A549 (cell line): Measurements from ENCODE around the gene SBNO2. TPM values are rescaled to one million over a fixed set of nuclear protein-coding genes. Genes with fewer than 3 reads are reported as not detected.

Experiments
- ATAC-seq, 2 experiments: fragments of 200-7000 bp in 1 of 2; fragments of >200 bp in 1 of 2; cut with Nextera tagmentation in 1 of 2; cut with Tn5 transposase in 1 of 2; 3 replicates each; pipeline versions ENCODE4 v1.8.0 to v1.9.1; 2018 to 2020; ENCODE audit warnings: mild to moderate bottlenecking in 1 of 2, moderate library complexity in 1 of 2
- CTCF ChIA-PET: fragments of 300-600 bp; sonication (Branson Sonifier 250); formaldehyde crosslinking; extraction: SDS; loops from one replicate; lab custom pipeline; 2021; ENCODE audit warnings: antibody characterized with exemption, inconsistent platforms; lab: Yijun Ruan, JAX
- POLR2A ChIA-PET: fragments of 350-600 bp; formaldehyde crosslinking; extraction: SDS; loops from one replicate; lab custom pipeline; 2021; ENCODE audit warnings: antibody characterized with exemption, inconsistent platforms; lab: Yijun Ruan, JAX
- DNase-seq, 2 experiments: peaks; one replicate each; pipeline versions ENCODE4 v3.0.0 to v3.0.0-alpha.2; 2011 to 2016; ENCODE audit warnings: low read depth in 1 of 2, low spot score in 1 of 2
- FAIRE-seq: peaks from 2 replicates; lab custom pipeline; 2011; peaks lifted over from hg19 to GRCh38; lab: Jason Lieb, UNC
- H3K27ac ChIP-seq, 2 experiments: fragments of >200 bp; sonication (Bioruptor Twin); formaldehyde crosslinking; 3 replicates each; pipeline ENCODE4 v1.5.1; 2016 to 2017
- H3K4me1 ChIP-seq: fragments of >200 bp; sonication (Bioruptor Twin); formaldehyde crosslinking; 3 replicates; pipeline ENCODE4 v1.6.1; 2016
- H3K4me2 ChIP-seq: fragments of >200 bp; sonication (Bioruptor Twin); formaldehyde crosslinking; 3 replicates; pipeline ENCODE4 v1.6.1; 2016
- H3K4me3 ChIP-seq: fragments of >200 bp; sonication (Bioruptor Twin); formaldehyde crosslinking; 3 replicates; pipeline ENCODE4 v1.5.1; 2016
- H3K9me3 ChIP-seq: fragments of >200 bp; sonication (Bioruptor Twin); formaldehyde crosslinking; 3 replicates; pipeline ENCODE4 v1.6.1; 2016
- BHLHE40 ChIP-seq: IDR thresholded peaks from 2 replicates; pipeline ENCODE4 v1.6.1; 2012; ENCODE audit warnings: low read depth, low read length, inconsistent platforms
- CBX2 ChIP-seq: fragments of 200-600 bp; sonication (generic); IDR thresholded peaks from 2 replicates; pipeline ENCODE4 v1.6.1; 2016; ENCODE audit warnings: low read depth, mild to moderate bottlenecking, borderline replicate concordance
- CHD2 ChIP-seq: fragments of 150-350 bp; IDR thresholded peaks from 2 replicates; pipeline ENCODE4 v1.6.1; 2014; ENCODE audit warnings: low read length; ENCODE audit not compliant: partially characterized antibody
- EHF ChIP-seq: fragments of 250-450 bp; sonication (Bioruptor Pico); IDR thresholded peaks from 2 replicates; pipeline ENCODE4 v1.5.0; 2020; ENCODE audit warnings: mild to moderate bottlenecking
- EP300 ChIP-seq, 2 experiments: fragments of >200 bp; sonication (Bioruptor Twin); formaldehyde crosslinking; IDR thresholded peaks; 2 replicates in 1 of 2; 3 replicates in 1 of 2; pipeline ENCODE4 v1.6.1; 2016 to 2017
- FOSL2 ChIP-seq, 2 experiments: fragments of 450-650 bp in 1 of 2; fragments of >200 bp in 1 of 2; sonication (Bioruptor Twin) in 1 of 2; formaldehyde crosslinking; IDR thresholded peaks; 2 replicates each; pipeline versions ENCODE4 v1.5.0 to v1.6.1; 2016 to 2020; ENCODE audit warnings: mild to moderate bottlenecking in 1 of 2, moderate library complexity in 1 of 2
- HDAC2 ChIP-seq: fragments of 200-600 bp; sonication (generic); IDR thresholded peaks from 2 replicates; pipeline ENCODE4 v1.6.1; 2016
- JUN ChIP-seq, 2 experiments: fragments of >200 bp; sonication (Bioruptor Twin); formaldehyde crosslinking; IDR thresholded peaks; 2 replicates in 1 of 2; 3 replicates in 1 of 2; pipeline ENCODE4 v1.6.1; 2016 to 2017
- NR3C1 ChIP-seq: fragments of >200 bp; sonication (Bioruptor Twin); formaldehyde crosslinking; IDR thresholded peaks from 3 replicates; pipeline ENCODE4 v1.6.1; 2017
- PHF8 ChIP-seq: fragments of 200-600 bp; sonication (generic); IDR thresholded peaks from 2 replicates; pipeline ENCODE4 v1.6.1; 2016; ENCODE audit warnings: low read depth, mild to moderate bottlenecking, antibody characterized with exemption, moderate library complexity, borderline replicate concordance
- POLR2A ChIP-seq: IDR thresholded peaks from 2 replicates; pipeline ENCODE4 v1.6.1; 2012; ENCODE audit warnings: mild to moderate bottlenecking, low read length
- RAD21 ChIP-seq, 2 experiments: fragments of >200 bp in 1 of 2; sonication (Bioruptor Twin) in 1 of 2; formaldehyde crosslinking in 1 of 2; IDR thresholded peaks in 1 of 2; conservative IDR thresholded peaks in 1 of 2; 2 replicates in 1 of 2; 3 replicates in 1 of 2; pipeline ENCODE4 v1.6.1; 2012 to 2018; ENCODE audit warnings: inconsistent platforms in 1 of 2
- RCOR1 ChIP-seq: fragments of 150-350 bp; IDR thresholded peaks from 2 replicates; pipeline ENCODE4 v1.6.1; 2014; ENCODE audit warnings: antibody characterized with exemption, low read length, low read depth
- RNF2 ChIP-seq: fragments of 200-600 bp; sonication (generic); IDR thresholded peaks from 2 replicates; pipeline ENCODE4 v1.6.1; 2016; ENCODE audit warnings: low read depth, mild to moderate bottlenecking, antibody characterized with exemption, moderate library complexity, borderline replicate concordance
- ZFP36 ChIP-seq: fragments of 450-650 bp; IDR thresholded peaks from 2 replicates; pipeline ENCODE4 v1.6.1; 2014; ENCODE audit warnings: borderline replicate concordance; ENCODE audit not compliant: partially characterized antibody
- WGBS: methylation state at CpG from one replicate; pipeline ENCODE4 v1.1.6; 2017; ENCODE audit errors: missing lambda C conversion rate; 5-methylcytosine and 5-hydroxymethylcytosine counted together
- polyA plus RNA-seq, 4 experiments: library from polyadenylated mRNA; depleted of rRNA in 3 of 4; stranded (reverse); fragments of >200 nt; fragmentation: RNase III in 1 of 4; extraction: RNeasy Plus Mini Kit Qiagen cat#74134 plus additional on column Dnase treatment in 1 of 4; gene quantifications; 2 replicates in 3 of 4; 3 replicates in 1 of 4; pipeline ENCODE4 v1.2.3, GENCODE V29; 2011 to 2017
- TF ChIP-seq, protein P1 (sequence below): fragments of 250-450 bp; sonication (Bioruptor Pico); IDR thresholded peaks from 2 replicates; pipeline ENCODE4 v1.5.0; 2020; ENCODE audit warnings: low read depth, mild to moderate bottlenecking, moderate library complexity
- TF ChIP-seq, protein P2 (sequence below): IDR thresholded peaks from 2 replicates; pipeline ENCODE4 v1.6.1; 2012
- TF ChIP-seq, protein P3 (sequence below): IDR thresholded peaks from 2 replicates; pipeline ENCODE4 v1.6.1; 2012
- TF ChIP-seq, protein P4 (sequence below): fragments of >200 bp; sonication (Bioruptor Twin); formaldehyde crosslinking; IDR thresholded peaks from 3 replicates; pipeline ENCODE4 v1.6.1; 2016
- TF ChIP-seq, protein P5 (sequence below): IDR thresholded peaks from 2 replicates; pipeline ENCODE4 v1.6.1; 2012; ENCODE audit warnings: low read depth, borderline replicate concordance

Gene SBNO2
- polyA plus RNA-seq, 2 of the 4 experiments (the other 2 are of a cell fraction), result 6.8 to 27.0 TPM

DNA sequence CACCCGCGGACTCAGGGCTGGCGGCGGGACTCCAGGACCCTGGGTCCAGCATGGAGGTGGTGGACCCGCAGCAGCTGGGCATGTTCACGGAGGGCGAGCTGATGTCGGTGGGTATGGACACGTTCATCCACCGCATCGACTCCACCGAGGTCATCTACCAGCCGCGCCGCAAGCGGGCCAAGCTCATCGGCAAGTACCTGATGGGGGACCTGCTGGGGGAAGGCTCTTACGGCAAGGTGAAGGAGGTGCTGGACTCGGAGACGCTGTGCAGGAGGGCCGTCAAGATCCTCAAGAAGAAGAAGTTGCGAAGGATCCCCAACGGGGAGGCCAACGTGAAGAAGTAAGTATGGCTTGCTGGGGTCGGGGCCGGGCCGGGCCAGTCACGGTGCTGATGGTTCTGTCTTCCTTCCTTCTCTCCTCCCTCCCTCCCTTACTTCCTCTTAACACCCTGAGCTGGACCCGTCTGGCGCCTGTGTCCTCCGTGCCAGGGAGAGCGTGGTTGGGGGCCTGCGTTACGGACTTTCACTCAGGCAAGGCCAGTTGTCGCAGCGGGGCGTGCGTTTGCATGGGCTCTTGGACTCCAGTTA lies 32.9 kb upstream of the SBNO2 start:
- Histone ChIP-seq H3K27ac (peak overlapping the region; percentile 95 to 100), H3K9me3 (no peaks in the 10 kb centered on the region), H3K4me3 (peak overlapping the region; percentile 97), H3K4me1 (peaks cover 24% of the 10 kb centered on the region)
- POLR2A ChIA-PET, result no interaction called here
- peak in 1 of 2 experiments; percentile 46 for DNase-seq
- 7% methylated on average over 20 of the region's 38 CpGs for WGBS
- TF ChIP-seq ZFP36, result no peak
- no peak for TF ChIP-seq HDAC2
- no peak for TF ChIP-seq PHF8
- TF ChIP-seq, protein P1, sequence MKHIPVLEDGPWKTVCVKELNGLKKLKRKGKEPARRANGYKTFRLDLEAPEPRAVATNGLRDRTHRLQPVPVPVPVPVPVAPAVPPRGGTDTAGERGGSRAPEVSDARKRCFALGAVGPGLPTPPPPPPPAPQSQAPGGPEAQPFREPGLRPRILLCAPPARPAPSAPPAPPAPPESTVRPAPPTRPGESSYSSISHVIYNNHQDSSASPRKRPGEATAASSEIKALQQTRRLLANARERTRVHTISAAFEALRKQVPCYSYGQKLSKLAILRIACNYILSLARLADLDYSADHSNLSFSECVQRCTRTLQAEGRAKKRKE (CRISPR knock-in tag), result no peak
- TF ChIP-seq CHD2, result no peak
- TF ChIP-seq RCOR1, result no peak
- TF ChIP-seq, protein P2, sequence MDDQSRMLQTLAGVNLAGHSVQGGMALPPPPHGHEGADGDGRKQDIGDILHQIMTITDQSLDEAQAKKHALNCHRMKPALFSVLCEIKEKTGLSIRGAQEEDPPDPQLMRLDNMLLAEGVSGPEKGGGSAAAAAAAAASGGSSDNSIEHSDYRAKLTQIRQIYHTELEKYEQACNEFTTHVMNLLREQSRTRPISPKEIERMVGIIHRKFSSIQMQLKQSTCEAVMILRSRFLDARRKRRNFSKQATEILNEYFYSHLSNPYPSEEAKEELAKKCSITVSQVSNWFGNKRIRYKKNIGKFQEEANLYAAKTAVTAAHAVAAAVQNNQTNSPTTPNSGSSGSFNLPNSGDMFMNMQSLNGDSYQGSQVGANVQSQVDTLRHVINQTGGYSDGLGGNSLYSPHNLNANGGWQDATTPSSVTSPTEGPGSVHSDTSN, result no peak
- no peak for TF ChIP-seq EP300 (IDR thresholded peaks at IDR 0.05)
- no peak for TF ChIP-seq EHF (CRISPR knock-in tag)
- TF ChIP-seq, all 56 proteins: peak for 0
- peak overlapping the region; percentile 84 for H3K4me2 ChIP-seq
- ATAC-seq (peak in 1 of 2 experiments; percentile 24; a peak in 3 of 6 replicates), FAIRE-seq (no peak)
- CTCF ChIA-PET, result interaction anchor here (0.9 to 1.2 kb wide), 2 partner anchors 29 to 37 kb away, joined by 3 to 4 read pairs; no protein-coding TSS in a partner anchor

DNA sequence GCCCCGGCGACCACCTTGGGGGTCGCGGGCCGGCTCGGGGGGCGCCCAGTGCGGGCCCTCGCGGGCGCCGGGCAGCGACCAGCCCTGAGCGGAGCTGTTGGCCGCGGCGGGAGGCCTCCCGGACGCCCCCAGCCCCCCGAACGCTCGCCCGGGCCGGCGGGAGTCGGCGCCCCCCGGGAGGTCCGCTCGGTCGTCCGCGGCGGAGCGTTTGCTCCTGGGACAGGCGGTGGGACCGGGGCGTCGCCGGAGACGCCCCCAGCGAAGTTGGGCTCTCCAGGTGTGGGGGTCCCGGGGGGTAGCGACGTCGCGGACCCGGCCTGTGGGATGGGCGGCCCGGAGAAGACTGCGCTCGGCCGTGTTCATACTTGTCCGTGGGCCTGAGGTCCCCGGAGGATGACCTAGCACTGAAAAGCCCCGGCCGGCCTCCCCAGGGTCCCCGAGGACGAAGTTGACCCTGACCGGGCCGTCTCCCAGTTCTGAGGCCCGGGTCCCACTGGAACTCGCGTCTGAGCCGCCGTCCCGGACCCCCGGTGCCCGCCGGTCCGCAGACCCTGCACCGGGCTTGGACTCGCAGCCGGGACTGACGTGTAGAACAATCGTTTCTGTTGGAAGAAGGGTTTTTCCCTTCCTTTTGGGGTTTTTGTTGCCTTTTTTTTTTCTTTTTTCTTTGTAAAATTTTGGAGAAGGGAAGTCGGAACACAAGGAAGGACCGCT lies 32.2 kb upstream of the SBNO2 start:
- H3K4me1 ChIP-seq, result peaks cover 24% of the 10 kb centered on the region
- ChIA-PET CTCF (interaction anchor here (0.9 to 1.2 kb wide), 2 partner anchors 28 to 38 kb away, joined by 3 to 4 read pairs; no protein-coding TSS in a partner anchor), POLR2A (no interaction called here)
- no peak for DNase-seq
- ATAC-seq, result no peak
- peak overlapping the region; percentile 97 for H3K4me3 ChIP-seq
- H3K27ac ChIP-seq, result peak overlapping the region; percentile 95 to 100
- TF ChIP-seq BHLHE40 (no peak), RNF2 (peak; percentile 36; the same call in 1 of the 2 replicates)
- no peaks in the 10 kb centered on the region for H3K9me3 ChIP-seq
- peak overlapping the region; percentile 84 for H3K4me2 ChIP-seq
- no peak for FAIRE-seq
- 8% methylated on average over 16 of the region's 78 CpGs for WGBS

DNA sequence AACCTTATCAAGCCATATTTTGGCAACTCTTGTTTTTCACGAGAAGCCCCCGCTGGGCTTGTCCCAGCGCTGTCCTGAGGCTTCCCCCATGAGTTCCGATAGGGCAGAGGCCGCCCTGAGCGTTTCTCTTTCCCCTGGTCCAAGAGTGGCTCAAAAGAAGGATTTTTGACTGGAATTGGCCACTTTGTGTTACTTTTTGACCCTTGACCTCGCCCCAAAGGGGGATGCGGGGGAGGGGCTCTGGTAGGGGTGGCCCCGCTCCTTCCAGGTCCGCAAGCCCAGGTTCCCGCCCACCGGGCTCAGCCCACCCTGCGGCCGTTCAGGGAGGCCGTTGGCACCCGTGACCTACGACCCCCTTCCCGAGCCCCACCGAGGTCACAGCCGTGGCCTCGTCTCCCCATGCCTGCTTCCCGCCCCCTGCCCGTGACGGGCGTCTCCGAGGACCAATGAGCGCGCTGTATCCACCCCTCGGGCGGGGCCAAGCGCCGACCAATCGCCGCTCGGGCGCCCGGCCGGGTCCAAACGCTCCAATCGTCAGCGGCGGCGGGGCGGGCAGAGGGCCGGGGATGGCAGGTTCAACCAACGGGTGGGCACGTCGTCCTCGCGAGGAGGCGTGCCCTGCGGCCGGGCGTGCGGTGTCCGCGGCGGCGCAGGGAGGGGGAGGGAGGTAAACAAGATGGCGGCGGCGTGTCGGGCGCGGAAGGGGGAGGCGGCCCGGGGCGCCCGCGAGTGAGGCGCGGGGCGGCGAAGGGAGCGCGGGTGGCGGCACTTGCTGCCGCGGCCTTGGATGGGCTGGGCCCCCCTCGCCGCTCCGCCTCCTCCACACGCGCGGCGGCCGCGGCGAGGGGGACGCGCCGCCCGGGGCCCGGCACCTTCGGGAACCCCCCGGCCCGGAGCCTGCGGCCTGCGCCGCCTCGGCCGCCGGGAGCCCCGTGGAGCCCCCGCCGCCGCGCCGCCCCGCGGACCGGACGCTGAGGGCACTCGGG lies 31.3 kb upstream of the SBNO2 start, which contains the start of gene STK11:
STK11 (plus strand) TSS at position 665 of the 986 bp plus-strand sequence. CDS start 1,136 bp downstream, outside the sequence.
- ChIA-PET POLR2A (no interaction called here), CTCF (interaction anchor here (1.0 to 2.4 kb wide), 4 partner anchors 12 to 92 kb away, joined by 3 to 12 read pairs (median 4); no protein-coding TSS in a partner anchor)
- H3K4me3 ChIP-seq, result peak within 1 kb of the TSS; percentile 97
- no peaks in the 10 kb centered on the region for H3K9me3 ChIP-seq
- peak within 1 kb of the TSS; percentile 84 for H3K4me2 ChIP-seq
- DNase-seq (peak; percentile 94 to 95), ATAC-seq (peak; percentile 97), FAIRE-seq (no peak)
- TF ChIP-seq RNF2 (no peak), POLR2A (peak; percentile 20), PHF8 (no peak), JUN (IDR thresholded peaks at IDR 0.05) (peak in 1 of 2 experiments; percentile 82; a peak in 3 of 5 replicates), RAD21 (conservative IDR thresholded peaks at IDR 0.05 in 1 of 2, IDR thresholded peaks at IDR 0.05 in 1 of 2) (no peak), CBX2 (no peak), FOSL2 (IDR thresholded peaks at IDR 0.05) (no peak), FOSL2 (CRISPR knock-in tag; IDR thresholded peaks at IDR 0.05) (no peak), ZFP36 (no peak), NR3C1 (no peak)
- TF ChIP-seq, protein P3, sequence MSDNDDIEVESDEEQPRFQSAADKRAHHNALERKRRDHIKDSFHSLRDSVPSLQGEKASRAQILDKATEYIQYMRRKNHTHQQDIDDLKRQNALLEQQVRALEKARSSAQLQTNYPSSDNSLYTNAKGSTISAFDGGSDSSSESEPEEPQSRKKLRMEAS, result peak; percentile 59
- TF ChIP-seq, protein P4, sequence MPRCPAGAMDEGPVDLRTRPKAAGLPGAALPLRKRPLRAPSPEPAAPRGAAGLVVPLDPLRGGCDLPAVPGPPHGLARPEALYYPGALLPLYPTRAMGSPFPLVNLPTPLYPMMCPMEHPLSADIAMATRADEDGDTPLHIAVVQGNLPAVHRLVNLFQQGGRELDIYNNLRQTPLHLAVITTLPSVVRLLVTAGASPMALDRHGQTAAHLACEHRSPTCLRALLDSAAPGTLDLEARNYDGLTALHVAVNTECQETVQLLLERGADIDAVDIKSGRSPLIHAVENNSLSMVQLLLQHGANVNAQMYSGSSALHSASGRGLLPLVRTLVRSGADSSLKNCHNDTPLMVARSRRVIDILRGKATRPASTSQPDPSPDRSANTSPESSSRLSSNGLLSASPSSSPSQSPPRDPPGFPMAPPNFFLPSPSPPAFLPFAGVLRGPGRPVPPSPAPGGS, result peak; percentile 32; the same call in 1 of the 3 replicates
- TF ChIP-seq, protein P5, sequence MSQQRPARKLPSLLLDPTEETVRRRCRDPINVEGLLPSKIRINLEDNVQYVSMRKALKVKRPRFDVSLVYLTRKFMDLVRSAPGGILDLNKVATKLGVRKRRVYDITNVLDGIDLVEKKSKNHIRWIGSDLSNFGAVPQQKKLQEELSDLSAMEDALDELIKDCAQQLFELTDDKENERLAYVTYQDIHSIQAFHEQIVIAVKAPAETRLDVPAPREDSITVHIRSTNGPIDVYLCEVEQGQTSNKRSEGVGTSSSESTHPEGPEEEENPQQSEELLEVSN, result peak; percentile 77
- TF ChIP-seq, protein P2, result peak; percentile 91
- H3K27ac ChIP-seq, result peak within 1 kb of the TSS; percentile 95 to 100
- WGBS, result 36% methylated on average over 11 of the region's 114 CpGs
- H3K4me1 ChIP-seq, result peaks cover 24% of the 10 kb centered on the region
